GM19023 (cell line): ENCODE results near the gene RASAL1.

Experiments used
- ATAC-seq: cut with Tn5 transposase; IDR thresholded peaks from one replicate; pipeline ENCODE4 v1.9.1; 2021; ENCODE audit warnings: mild to moderate bottlenecking, moderate library complexity; ENCODE audit not compliant: unreplicated experiment

Gene RASAL1

DNA sequence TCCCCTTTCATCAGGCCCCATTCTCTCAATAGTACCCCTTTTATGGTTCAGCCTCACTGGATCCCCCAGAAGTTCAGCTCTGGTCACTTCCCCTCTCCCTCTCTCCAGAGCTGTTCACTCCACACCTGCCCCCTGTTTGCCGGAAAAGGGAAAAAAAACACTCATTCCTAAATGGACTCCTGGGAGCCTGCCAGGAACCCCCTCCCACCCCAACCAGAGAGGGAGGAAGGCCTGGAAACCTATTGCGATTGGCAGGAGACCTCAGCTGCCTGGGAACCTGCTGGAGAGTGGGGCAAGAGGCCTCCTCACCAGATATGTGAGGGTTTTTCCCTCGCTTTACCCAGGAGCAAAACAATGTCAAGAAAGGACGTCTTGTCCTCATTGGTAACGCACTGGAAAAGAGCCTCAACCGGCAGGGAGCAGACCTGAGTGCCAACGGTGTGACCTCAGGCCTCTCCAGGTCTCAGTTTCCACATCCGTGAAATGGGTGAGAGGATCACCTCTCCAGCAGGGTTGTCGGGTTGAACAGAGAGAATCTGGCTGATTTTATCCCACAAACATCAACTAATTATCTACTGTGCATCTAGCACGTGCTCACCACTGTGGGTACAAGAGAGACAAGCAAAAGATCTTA lies 74.4 kb downstream of the RASAL1 start:
- no peak for ATAC-seq

GRCh38 chr12:113060336-113060960 lies 75.1 kb downstream of the RASAL1 start:
- ATAC-seq = no peak

GRCh38 chr12:113059071-113059595 lies 76.4 kb downstream of the RASAL1 start:
- no peak for ATAC-seq

DNA sequence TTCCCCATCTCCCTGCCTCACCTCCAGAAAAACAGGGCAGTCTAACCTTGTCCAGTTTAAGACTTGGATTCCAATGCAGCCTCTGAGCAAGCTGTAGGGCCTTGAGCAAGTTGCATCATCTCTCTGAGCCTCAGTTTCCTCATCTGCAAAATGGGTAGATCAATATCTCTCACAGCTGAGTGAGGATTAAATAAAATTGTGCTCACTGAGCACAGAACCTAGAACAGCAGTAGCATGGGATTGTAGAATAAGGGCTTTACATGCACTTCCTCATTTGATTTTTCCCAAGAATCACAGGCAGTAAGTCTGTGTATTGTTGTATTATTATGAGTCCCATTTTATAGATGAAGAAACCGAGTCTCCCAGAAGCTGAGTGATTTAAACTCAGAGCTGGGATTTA lies 77.0 kb downstream of the RASAL1 start:
- no peak for ATAC-seq

- ATAC-seq = no peak
Measured at GRCh38 chr12:113057565-113058485, 77.7 kb downstream of the RASAL1 start.

DNA sequence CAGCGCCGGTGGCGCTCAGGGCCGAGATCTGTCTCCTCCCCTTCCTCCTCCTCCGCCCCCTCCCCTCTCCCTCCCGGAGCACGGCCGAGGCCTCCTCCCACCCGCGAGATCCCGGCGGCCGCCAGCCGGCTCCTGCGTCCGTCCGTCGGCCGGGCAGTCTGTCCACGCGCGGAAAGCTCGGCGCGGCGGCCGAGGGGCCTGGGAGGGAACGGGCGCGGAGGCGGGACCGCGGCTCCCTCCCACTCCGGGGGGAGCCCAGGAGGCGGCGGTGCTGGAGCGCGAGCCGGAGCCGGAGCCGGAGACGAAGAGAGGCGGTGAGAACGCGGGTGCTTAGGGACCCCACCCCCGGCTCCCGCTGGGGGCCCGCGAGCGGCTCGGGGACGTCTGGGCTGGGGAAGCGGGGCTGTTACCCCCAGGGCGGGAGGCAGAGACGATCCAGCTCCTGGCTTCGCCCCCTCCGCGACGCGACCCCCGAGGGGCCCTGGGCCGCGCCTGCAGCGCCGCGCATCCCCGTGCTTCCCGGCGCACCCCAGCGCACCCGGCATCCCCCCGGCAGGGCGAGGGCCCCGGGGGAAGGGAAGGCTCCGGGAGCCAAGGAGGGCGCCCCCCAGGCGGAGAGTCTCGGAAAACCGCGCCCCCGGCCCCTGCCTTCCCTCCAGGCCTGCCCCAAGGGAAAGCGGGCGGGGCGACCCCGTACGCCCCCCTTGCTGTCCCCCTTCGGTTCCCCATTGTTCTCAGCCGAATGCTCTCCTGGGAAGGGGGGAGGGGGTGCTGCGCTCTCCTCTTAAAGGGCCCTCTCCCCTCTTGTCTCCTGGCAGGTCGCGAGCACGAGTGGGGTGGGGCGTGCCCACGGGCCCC lies 78.7 kb downstream of the RASAL1 start, which contains the start of gene DTX1:
DTX1 (plus strand) TSS at position 100 of the 858 bp plus-strand sequence. CDS start 1,463 bp downstream, outside the sequence.
- ATAC-seq = no peak

DNA sequence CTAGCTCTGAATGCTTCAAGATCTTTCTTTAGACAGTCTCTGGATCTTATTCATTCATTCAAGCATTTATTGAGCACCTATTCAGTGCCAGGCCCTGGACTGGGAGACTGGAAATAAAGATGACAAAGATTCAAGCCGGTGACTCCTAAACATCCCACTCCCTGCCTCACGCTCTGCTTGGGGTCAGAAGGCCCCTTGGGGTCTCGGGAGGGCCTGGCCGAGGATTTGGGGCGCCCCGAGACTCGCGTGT lies 79.3 kb downstream of the RASAL1 start:
- ATAC-seq = no peak

DNA sequence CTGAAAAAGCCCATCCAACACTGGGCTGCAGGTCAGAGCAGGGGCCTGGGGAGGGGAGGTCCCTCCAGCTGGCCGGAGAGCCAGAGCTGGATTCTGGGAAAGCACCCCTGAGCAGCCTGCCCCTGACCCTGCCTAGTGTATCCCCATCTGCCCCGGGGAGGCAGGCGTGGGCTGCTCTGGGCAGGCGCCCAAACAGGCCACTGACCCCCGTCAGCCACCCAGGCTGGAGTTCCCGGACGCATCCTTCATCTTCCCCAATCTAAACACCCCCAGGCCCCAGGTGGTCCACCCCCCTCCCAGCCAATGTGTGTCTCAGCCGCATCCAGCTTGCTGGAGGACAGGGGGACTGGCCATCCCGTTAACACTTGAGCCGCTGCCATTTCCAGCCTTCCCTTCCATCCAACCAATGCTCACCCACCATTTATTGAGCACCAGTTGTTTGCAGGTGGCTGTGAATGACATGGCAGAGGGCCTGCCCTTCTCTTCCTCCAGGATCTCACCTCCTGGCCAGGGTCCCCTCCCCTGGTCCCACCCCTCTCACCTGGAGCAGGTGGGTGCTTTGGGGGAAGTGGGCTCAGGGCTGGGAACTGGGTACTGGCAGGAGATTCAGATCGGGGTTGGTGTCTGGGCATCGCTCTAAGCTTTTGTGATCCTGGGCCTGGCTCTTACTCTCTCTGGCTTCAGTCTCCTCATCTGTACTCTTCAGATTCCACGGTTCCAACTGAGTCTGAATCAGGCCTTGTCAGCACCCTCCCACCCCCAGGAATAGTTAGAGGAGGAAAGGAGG lies 79.8 kb downstream of the RASAL1 start:
- ATAC-seq = no peak

DNA sequence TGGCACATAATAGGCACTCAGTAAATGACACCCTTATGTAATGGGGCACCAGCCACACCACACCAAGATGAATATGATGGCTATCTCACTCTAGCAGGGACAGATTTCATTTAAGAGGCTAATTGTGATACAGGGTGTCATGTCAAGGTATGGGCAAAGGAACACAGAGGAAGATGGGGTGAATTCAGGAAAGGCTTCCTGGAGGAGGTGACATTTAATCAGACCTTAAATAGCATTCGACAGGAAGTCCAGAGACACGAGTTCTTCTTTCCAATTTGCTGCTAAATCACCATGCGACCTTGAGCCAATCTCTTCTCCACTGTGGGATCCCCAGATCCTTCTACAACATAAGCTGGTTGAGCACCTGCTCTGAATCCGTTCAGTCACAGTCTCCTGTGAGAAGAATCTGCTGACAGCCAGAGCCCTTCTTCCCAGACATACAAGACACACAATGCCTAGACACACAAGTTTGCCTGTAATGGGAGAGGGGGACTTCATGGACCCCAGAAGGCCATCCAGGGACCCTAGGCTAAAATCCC lies 80.5 kb downstream of the RASAL1 start:
- ATAC-seq = no peak

DNA sequence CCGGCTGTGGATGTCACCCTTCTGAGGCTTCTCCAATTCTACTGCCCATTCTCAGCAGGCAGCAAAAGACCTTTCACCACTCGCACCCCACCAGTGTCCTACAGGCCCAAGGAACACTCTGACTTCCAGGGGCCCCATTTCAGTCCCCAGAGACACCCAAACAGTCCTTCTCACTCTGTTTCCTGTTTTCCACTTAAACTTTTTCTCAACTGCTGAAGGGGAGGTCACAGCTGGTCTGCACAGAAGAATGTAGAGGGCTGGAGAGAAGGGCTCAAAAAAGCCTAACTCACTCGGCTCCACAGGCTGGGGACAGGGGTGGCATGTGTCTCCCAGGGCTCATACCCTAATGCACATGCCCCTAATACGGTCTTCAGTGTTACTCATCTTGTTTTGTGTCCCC lies 83.2 kb downstream of the RASAL1 start:
- ATAC-seq = no peak

- no peak for ATAC-seq
Measured at GRCh38 chr12:113051759-113052158, 83.8 kb downstream of the RASAL1 start.

DNA sequence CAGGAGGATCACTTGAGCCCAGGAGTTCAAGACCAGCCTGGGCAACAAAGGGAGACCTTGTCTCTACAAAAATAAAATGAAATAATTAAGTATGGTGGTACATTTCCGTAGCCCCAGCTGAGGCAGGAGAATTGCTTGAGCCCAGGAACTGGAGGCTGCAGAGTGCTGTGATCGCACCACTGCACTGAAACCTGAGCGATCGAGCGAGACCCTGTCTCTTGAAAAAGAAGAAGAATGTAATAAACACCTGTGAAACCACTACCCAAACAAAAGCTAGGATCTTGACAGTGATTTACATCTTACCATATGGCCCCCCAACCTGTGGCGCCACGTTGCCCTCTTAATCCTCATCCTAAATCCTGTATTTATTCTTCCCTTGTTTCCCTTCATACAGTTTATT lies 84.8 kb downstream of the RASAL1 start:
- no peak for ATAC-seq

DNA sequence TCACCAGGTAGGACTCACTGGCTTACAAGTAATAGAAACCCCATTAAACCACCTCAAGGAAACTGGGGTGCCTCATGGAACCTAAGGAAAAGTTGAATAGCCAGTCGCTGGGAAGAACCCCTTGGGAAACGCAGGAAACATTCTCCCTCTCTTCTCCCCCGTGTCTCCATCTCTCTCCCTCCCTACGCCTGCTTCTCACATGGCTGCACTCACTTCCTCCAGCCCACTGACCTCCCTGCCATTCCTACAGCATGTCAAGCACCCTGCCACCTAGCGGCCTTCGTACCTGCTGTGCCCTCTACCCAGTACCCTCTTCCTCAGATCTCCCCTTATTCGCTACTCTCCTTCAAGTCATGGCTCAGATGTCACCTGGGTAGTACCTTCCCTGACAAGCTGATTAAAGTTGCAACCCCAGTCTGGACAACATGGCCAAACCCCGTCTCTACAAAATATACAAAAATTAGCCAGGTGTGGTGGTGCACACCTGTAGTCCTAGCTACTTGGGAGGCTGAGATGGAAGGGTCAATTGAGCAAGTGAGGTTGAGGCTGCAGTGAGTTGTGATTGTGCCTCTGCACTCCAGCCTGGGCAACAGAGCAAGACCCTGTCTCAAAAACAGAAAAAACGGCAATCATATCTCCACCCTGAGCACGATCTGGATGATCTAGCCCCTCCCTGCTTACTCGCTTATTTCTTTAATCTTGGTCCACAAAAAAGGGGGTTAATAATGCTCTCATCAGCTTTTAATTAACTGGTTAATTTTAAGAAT lies 85.4 kb downstream of the RASAL1 start:
- no peak for ATAC-seq
